HG03066 (cell line): Measurements from ENCODE around the gene GHRH.

Experiments
- ATAC-seq: cut with Tn5 transposase; IDR thresholded peaks from one replicate; pipeline ENCODE4 v1.9.1; 2021; ENCODE audit warnings: low read depth; ENCODE audit not compliant: unreplicated experiment

The GHRH gene, protein sequence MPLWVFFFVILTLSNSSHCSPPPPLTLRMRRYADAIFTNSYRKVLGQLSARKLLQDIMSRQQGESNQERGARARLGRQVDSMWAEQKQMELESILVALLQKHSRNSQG

GRCh38 chr20:37261714-37262113 lies at the start of gene GHRH:
TSS of gene GHRH (minus strand) at chr20:37261814. CDS start at chr20:37256889, 4,925 bp downstream.
- ATAC-seq: no peak

- ATAC-seq: no peak
These were observed 49.3 kb upstream of the GHRH start for GRCh38 chr20:37310951-37311350.

DNA sequence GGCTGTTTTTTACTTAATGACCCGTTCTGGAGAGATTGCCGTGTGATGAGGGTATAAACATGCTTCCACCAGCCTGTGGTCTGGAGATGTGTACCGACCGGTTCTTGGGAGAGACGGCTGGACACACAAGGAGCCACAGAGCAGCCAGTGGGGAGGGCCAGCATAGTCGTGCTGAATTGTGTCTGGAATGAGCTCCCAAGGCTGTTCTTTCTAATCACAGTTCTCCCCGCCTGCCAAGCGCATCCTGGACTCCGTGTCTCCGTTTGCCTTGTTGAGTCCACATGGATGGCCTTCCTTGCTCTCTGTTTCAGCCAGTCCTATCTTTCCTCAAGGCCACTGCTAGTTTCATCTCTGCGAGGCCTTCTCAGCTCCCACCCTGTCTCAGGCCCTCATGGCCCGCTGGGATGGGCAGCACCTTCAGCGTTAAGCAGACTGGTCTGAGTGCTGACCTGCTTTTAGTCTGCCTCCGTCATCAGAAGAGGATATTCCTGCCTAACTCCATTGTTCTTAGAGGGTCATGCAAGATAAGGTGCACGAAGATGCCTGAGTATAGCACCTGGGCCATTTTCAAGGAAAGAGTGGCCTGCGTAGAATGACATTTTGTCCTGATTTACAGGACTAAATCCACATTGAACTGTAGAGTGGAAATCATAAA lies 48.4 kb upstream of the GHRH start:
- ATAC-seq: no peak

- ATAC-seq: no peak
These were observed 47.7 kb upstream of the GHRH start for GRCh38 chr20:37309290-37309689.

- ATAC-seq: peak; percentile 96
These were observed 46.8 kb upstream of the GHRH start for GRCh38 chr20:37308086-37309050.

DNA sequence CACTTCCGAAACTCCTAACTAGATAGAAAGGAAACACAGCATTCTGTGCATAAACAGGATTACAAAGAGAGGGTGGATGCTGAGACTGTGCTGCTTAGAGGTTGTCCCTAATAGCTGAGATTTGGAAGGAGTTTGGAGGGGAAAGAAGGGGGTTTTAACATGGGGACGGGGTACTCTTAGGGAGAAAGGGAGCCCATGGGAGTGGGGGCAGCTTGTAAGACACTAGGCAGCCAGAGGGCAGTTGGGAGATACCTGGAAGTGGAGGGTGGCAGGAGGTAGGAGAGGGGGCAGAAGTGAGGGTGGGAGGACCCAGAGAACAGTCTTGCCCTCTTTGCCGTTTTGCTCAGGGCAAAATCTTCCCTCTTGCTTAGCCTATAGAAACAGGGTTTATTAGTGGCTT lies 44.2 kb upstream of the GHRH start:
- ATAC-seq: no peak

- ATAC-seq: no peak
These were observed 43.5 kb upstream of the GHRH start for GRCh38 chr20:37305079-37305478.

DNA sequence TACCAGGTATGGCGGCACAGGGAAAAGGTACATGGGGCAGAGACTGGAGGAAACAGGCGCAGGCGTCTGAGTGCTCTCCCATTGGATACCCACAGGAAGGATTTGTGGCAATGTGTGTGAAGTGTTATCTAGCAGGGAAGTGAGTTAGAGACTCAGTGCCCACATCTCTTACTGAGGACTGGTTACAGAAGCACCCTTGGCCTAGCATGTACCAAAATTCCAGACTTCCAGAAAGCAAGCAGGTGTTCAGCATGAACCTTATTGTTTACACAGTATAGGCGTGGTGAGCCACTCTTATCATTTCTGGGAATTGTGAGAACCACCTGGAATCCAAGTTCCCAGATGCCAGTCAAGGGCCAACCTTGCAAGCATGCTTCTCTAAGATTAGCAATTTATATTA lies 42.0 kb upstream of the GHRH start:
- ATAC-seq: no peak

- ATAC-seq: no peak
These were observed 41.4 kb upstream of the GHRH start for GRCh38 chr20:37302981-37303380.

- no peak for ATAC-seq
These were observed 39.9 kb upstream of the GHRH start for GRCh38 chr20:37301558-37301957.

DNA sequence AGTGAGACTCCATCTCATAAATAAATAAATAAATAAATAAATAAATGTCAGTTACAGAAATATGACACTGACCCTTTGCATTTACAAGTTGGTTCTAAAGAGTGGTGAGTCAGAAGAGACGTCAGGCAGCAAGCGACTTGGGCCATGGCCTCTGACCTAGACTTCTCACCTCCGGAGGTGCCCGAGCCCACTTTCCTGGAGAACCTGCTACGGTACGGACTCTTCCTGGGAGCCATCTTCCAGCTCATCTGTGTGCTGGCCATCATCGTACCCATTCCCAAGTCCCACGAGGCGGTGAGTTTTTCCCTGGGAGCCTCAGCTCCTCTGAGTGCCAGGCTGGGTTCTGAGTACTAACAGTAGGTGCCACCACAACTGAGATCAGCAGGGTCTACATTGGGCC lies 39.5 kb upstream of the GHRH start:
- ATAC-seq: no peak

DNA sequence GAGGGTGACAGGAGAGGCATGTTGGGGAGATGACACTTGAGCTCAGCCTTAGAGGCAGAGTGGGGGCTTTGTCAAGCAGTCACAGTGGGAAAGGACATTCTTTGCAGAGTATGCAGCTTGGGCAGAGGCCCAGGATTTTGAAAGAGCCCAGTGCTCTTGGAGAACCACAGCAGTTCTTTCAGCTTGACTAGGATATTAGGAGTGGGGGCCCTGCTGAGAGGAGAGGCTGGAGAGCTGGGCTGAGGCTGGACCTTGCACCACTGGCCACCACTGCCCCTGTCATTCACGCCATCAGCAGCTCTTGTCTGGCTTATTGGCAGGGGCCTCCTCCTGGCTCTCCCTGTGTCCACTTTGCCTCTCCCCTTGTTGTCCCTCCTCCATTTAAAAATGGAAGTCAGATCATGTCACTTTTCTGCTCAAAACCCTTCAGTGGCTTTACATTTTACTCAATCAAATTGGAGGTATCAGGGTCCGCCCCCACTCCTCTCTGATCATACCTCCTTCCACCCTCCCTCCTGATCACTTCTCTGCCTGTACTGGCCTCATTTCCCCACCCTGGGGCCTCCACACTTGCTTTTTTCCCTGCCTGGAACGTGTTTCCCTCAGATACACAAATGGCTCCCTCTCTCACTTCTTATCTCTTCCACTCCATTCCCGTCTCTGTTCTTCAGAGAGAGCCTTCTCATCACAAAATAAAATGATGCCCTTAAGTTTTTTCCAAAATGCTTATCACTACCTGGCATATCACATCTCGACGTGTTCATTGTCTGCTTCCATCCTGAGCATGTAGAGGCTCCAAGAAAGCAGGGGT lies 38.3 kb upstream of the GHRH start:
- no peak for ATAC-seq

GRCh38 chr20:37298190-37298939 lies 36.8 kb upstream of the GHRH start:
- no peak for ATAC-seq

DNA sequence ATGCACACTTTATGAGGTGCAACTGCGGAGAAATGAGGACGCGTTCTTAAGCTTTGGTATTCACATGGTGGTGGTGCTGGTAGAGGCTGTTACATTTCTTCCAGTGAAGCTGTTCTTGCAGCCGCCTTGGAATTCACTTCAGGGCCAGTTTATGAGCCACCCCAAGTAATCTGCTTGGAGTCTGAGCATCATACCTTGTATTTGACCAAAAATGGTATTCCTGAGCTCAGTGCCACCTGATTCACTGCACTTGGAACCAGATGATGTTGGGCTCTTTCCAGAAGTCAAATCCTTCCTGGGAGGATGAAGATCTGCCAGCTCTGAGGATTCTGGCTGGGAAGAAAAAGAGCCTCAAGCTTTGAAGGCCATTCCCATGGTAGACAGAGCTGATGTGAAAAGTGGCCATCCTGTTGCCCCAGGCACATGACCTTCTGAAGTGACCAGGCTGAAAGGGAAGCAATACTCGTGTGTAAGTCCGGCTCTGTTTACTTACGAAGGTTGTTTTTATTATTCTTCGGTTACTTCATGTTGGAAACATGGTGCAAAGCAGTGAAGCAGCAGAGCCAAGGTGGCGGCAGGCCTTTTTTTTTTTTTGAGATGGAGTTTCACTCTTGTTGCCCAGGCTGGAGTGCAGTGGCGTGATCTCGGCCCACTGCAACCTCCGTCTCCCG lies 35.6 kb upstream of the GHRH start:
- no peak for ATAC-seq

GRCh38 chr20:37296371-37296770 lies 34.8 kb upstream of the GHRH start:
- ATAC-seq: no peak

DNA sequence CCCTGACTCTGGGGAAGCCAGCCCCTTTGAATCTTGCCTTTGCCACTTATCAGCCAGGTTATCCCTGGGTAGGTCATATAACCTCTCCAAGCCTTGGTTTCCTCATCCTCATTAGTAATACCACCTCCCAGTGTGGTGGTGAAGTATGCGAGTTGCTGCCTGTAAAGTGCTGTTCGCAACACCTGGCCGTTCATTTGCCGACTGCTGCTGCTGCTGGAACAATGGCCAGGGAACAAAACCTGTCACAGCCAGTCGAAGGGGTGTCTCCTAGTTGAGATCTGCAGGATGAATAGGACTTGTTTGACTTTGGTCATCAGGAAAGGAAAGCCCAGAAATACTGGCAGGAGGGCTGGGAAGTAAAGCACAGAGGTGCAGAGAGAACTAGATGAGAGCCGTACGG lies 34.0 kb upstream of the GHRH start:
- ATAC-seq: no peak

GRCh38 chr20:37295001-37295400 lies 33.4 kb upstream of the GHRH start:
- ATAC-seq: no peak

DNA sequence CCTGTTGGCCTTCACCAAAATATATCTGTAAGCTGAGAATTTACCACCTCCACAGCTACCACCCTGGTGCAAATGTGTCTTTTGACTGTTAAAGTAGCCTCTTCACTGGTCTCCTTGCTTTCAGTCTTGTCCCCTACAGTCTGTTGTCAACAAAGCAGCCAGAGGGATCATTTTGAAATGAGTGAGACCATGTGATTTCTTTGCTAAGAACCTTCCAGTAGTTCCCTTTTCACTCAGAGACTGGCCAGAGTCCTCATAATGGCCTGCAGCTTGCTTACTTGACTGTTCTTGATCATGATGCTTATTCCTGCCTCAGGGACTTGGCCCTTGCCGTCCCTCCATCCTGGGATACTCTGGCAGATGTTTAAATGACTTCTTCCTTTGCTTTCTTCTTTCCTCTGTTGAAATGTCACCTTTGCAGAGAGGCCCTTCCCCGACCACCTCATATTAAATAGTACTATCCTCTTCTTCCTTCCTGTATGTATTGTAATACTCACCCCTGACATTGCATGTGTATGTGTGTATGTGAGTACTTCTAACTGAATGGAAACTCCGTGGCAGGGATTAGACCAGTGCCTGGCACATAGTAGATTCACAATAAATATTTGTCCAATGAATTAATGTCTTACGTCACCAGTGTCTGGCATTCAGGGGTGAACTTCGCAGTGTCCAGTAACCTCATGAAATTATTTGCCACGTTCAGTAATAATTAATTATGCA lies 32.8 kb upstream of the GHRH start:
- ATAC-seq: no peak
